ENCODE data around the gene KIF6.

DNA sequence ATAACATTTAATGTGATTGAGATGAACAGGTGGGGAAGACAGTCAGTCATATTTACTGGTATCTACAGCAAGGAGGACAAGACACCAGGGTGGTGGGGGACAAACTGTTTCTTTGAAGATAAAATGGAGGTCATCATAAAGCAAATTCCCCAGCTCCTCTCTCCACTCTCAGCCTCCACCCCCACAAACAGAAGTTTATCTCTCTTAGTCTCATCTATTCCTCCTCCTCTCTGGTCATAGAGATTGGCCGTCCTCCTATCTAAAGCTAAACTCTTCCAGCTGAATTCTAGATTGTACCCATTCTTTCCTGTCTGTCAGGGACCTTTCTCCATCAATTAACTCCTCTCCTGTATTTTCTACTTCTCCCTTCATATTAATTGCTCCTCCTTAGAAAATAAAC is 71.1 kb downstream of the KIF6 start:
- TF ChIP-seq, protein P1, sequence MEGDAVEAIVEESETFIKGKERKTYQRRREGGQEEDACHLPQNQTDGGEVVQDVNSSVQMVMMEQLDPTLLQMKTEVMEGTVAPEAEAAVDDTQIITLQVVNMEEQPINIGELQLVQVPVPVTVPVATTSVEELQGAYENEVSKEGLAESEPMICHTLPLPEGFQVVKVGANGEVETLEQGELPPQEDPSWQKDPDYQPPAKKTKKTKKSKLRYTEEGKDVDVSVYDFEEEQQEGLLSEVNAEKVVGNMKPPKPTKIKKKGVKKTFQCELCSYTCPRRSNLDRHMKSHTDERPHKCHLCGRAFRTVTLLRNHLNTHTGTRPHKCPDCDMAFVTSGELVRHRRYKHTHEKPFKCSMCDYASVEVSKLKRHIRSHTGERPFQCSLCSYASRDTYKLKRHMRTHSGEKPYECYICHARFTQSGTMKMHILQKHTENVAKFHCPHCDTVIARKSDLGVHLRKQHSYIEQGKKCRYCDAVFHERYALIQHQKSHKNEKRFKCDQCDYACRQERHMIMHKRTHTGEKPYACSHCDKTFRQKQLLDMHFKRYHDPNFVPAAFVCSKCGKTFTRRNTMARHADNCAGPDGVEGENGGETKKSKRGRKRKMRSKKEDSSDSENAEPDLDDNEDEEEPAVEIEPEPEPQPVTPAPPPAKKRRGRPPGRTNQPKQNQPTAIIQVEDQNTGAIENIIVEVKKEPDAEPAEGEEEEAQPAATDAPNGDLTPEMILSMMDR (IDR thresholded peaks at IDR 0.05), result no peak
- no peak for TF ChIP-seq EZH2 (IDR thresholded peaks at IDR 0.05; ENCODE audit: borderline replicate concordance, insufficient read depth, low read depth, low read length, poor library complexity, severe bottlenecking)

All from B cell (primary cell).